Right lobe of liver (tissue), 6 donors: ENCODE data around the gene HTRA1. TPM values are rescaled to one million over a fixed set of nuclear protein-coding genes. Genes with fewer than 3 reads are reported as not detected.

Experiments
- ATAC-seq, 4 donors: fragments of 200-7000 bp; cut with Tn5 transposase; one replicate each; pipeline ENCODE4 v1.9.1; 2020; ENCODE audit warnings: mild to moderate bottlenecking in 4 of 4, moderate library complexity in 4 of 4
- DNase-seq, 3 donors: peaks; one replicate each; pipeline ENCODE4 v3.0.0-alpha.2; 2020
- H3K27ac ChIP-seq, 3 donors: fragments of 200-600 bp; one replicate each; pipeline ENCODE4 v1.8.0; 2022
- H3K27me3 ChIP-seq, 2 donors: fragments of 200-600 bp; one replicate each; pipeline ENCODE4 v1.8.0; 2022
- H3K36me3 ChIP-seq, 4 donors: fragments of 200-600 bp; sonication (generic) in 1 of 4; one replicate each; pipeline versions ENCODE4 v1.5.1 to v1.8.0; 2017 to 2022; ENCODE audit warnings: control low read depth in 1 of 4
- H3K4me1 ChIP-seq, 4 donors: fragments of 200-600 bp; sonication (generic) in 1 of 4; one replicate each; pipeline versions ENCODE4 v1.5.1 to v1.8.0; 2017 to 2022; ENCODE audit warnings: control low read depth in 1 of 4
- H3K4me3 ChIP-seq, 3 donors: fragments of 200-600 bp; one replicate each; pipeline ENCODE4 v1.8.0; 2022
- H3K9me3 ChIP-seq, 4 donors: fragments of 200-600 bp; sonication (generic) in 1 of 4; one replicate each; pipeline versions ENCODE4 v1.5.1 to v1.8.0; 2017 to 2022; ENCODE audit warnings: control low read depth in 1 of 4
- POLR2A ChIP-seq: fragments of 450-650 bp; IDR thresholded peaks from one replicate; pipeline ENCODE4 v1.6.1; 2017; ENCODE audit warnings: antibody characterized with exemption, mild to moderate bottlenecking
- WGBS: methylation state at CpG from one replicate; pipeline ENCODE4 v1.1.6; 2018; ENCODE audit warnings: low coverage, low lambda C conversion rate; ENCODE audit not compliant: insufficient coverage; ENCODE audit errors: missing lambda C conversion rate; 5-methylcytosine and 5-hydroxymethylcytosine counted together
- intact Hi-C, 2 donors: fragments of 100-400 bp; cut with DNase I; formaldehyde crosslinking; loops; one replicate each; pipeline versions ENCODE4 v1.11.2 to v1.14.1; 2022
- total RNA-seq, 6 experiments: library from RNA; depleted of rRNA in 2 of 6; stranded (reverse); fragments of >200 nt in 2 of 6; fragmentation: NEBNext Ultra II Directional in 3 of 6; extraction: Animal tissue kit (Norgen Biotek cat#: 25700) in 3 of 6; gene quantifications; one replicate each; pipeline versions ENCODE4 v1.1.0 to v1.2.4, GENCODE V29; 2016 to 2023
- TF ChIP-seq, protein P1 (sequence below), 4 donors: fragments of 200-600 bp in 3 of 4; fragments of 450-650 bp in 1 of 4; IDR thresholded peaks; one replicate each; pipeline versions ENCODE4 v1.5.1 to v1.8.0; 2016 to 2022; ENCODE audit warnings: antibody characterized with exemption in 4 of 4, mild to moderate bottlenecking in 2 of 4
- donor health status: DM: no; HTN: yes; CAD: no.
- donor health status: DM: no; HTN: no; CAD: no.
- donor health status: DM: no; HTN: no; CAD: no.
- donor health status: DM: no; HTN: yes; CAD: no.
- donor health status: DM: no; HTN: yes; CAD: no.

Gene HTRA1
- total RNA-seq, 6 experiments from 2014 or later = 91.9 to 224 (median 134) TPM

DNA sequence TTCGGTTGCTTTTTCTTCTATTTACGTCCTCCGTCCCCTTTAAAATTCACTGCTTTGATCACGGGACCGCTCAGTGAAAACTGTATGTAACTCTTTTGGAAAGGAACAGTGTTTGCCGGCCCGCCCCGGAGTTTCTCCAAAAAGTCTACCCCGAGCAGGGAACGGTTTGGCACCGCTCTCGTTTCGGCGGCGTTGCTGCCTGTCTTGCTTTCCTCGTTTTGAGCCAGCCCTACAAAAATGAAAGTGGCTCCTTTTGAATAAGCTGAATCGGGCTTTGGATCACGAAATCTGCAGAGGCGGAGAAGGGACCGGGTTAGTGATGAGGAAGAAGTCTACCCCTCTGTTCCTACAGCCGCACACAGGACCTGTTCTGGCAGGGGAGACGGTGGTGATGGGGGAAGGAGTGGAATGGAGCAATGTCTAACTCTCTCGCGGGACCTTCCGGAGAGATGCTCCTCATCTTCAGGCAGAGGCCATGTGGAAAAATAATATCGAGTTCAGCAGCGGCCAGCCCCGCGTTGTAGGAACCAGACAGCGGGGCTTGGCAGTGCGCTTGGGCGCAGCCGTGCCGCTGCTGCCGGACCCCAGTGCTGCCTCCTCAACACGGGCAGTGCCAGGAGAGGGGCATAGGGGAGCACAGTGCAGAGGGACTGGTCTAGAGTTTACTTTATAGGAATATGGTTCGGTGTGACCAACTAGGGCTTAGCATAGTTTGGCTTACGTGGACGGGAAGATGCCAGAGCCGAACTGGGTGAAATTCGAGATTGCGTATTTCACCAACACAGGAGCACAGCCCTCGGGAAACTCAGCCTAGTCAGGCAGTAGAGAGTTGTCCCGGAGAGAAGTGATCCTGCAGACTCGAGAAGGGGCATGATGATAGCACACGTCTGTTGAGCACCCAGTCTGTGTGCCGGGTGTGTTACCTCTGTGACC is 1.4 kb downstream of the HTRA1 start:
- 12% methylated on average over 33 of the region's 47 CpGs for WGBS
- peak; percentile 19 to 57 (median 42) for ATAC-seq

GRCh38 chr10:122463466-122464249 is 2.3 kb downstream of the HTRA1 start:
- no peaks in the 10 kb centered on the region for H3K9me3 ChIP-seq
- ATAC-seq = no peak
- intact Hi-C loops = no loop called here
- no peaks in the 10 kb centered on the region for H3K27me3 ChIP-seq
- H3K4me1 ChIP-seq = peaks cover 0 to 16% (median 6%) of the 10 kb centered on the region in 4 donors
- TF ChIP-seq, protein P1, sequence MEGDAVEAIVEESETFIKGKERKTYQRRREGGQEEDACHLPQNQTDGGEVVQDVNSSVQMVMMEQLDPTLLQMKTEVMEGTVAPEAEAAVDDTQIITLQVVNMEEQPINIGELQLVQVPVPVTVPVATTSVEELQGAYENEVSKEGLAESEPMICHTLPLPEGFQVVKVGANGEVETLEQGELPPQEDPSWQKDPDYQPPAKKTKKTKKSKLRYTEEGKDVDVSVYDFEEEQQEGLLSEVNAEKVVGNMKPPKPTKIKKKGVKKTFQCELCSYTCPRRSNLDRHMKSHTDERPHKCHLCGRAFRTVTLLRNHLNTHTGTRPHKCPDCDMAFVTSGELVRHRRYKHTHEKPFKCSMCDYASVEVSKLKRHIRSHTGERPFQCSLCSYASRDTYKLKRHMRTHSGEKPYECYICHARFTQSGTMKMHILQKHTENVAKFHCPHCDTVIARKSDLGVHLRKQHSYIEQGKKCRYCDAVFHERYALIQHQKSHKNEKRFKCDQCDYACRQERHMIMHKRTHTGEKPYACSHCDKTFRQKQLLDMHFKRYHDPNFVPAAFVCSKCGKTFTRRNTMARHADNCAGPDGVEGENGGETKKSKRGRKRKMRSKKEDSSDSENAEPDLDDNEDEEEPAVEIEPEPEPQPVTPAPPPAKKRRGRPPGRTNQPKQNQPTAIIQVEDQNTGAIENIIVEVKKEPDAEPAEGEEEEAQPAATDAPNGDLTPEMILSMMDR (IDR thresholded peaks at IDR 0.05) = no peak
- TF ChIP-seq POLR2A = no peak
- no peaks in the 10 kb centered on the region for H3K36me3 ChIP-seq
- peak overlapping the region; percentile 71 to 77 (median 72) for H3K4me3 ChIP-seq
- 71% methylated on average over 8 of the region's 17 CpGs for WGBS
- DNase-seq = peak in 1 of 3 donors; percentile 32
- no peak overlapping the region for H3K27ac ChIP-seq

More for the DNA sequence above, 1.4 kb downstream of the HTRA1 start:
- Histone ChIP-seq H3K27ac (peak overlapping the region; percentile 58 to 82 (median 62)), H3K4me3 (peak overlapping the region; percentile 71 to 77 (median 72)), H3K36me3 (no peaks in the 10 kb centered on the region), H3K4me1 (peaks cover 0 to 16% (median 6%) of the 10 kb centered on the region in 4 donors), H3K9me3 (no peaks in the 10 kb centered on the region), H3K27me3 (no peaks in the 10 kb centered on the region)
- intact Hi-C loops = no loop called here
- peak; percentile 52 to 77 (median 66) for DNase-seq
- no peak for TF ChIP-seq POLR2A
- TF ChIP-seq, protein P1 (IDR thresholded peaks at IDR 0.05) = no peak

- intact Hi-C loops = no loop called here
- Histone ChIP-seq H3K9me3 (no peaks in the 10 kb centered on the region), H3K4me3 (no peak overlapping the region), H3K4me1 (peaks cover 0 to 16% (median 7%) of the 10 kb centered on the region in 4 donors), H3K36me3 (no peaks in the 10 kb centered on the region), H3K27ac (no peak overlapping the region), H3K27me3 (no peaks in the 10 kb centered on the region)
- ATAC-seq = no peak
- TF ChIP-seq, protein P1 (IDR thresholded peaks at IDR 0.05) = no peak
- no peak for TF ChIP-seq POLR2A
- no peak for DNase-seq
- WGBS = 66% methylated on average over 4 of the region's 4 CpGs
Measured at GRCh38 chr10:122464250-122464510, 2.8 kb downstream of the HTRA1 start.

- no peaks in the 10 kb centered on the region for H3K36me3 ChIP-seq
- no peak overlapping the region for H3K27ac ChIP-seq
- intact Hi-C loops = no loop called here
- ATAC-seq (no peak), DNase-seq (no peak)
- peaks cover 0 to 16% (median 7%) of the 10 kb centered on the region in 4 donors for H3K4me1 ChIP-seq
- WGBS = 94% methylated on average over 11 of the region's 11 CpGs
- no peak overlapping the region for H3K4me3 ChIP-seq
- no peaks in the 10 kb centered on the region for H3K27me3 ChIP-seq
- H3K9me3 ChIP-seq = no peaks in the 10 kb centered on the region
- TF ChIP-seq POLR2A = no peak
- TF ChIP-seq, protein P1 (IDR thresholded peaks at IDR 0.05) = no peak
Measured at GRCh38 chr10:122464586-122464985, 3.2 kb downstream of the HTRA1 start.
